ENCODE data around the gene CNIH4. TPM values are rescaled to one million over a fixed set of nuclear protein-coding genes. Genes with fewer than 3 reads are reported as not detected.
"Not testable (repeated sequence)": the region's sequence is repeated elsewhere in the genome, so short reads cannot be mapped to it uniquely, and the experiment has no call there.

The CNIH4 gene
- polyA plus RNA-seq, 1 donor from 2014 or later = 21.5 TPM

DNA sequence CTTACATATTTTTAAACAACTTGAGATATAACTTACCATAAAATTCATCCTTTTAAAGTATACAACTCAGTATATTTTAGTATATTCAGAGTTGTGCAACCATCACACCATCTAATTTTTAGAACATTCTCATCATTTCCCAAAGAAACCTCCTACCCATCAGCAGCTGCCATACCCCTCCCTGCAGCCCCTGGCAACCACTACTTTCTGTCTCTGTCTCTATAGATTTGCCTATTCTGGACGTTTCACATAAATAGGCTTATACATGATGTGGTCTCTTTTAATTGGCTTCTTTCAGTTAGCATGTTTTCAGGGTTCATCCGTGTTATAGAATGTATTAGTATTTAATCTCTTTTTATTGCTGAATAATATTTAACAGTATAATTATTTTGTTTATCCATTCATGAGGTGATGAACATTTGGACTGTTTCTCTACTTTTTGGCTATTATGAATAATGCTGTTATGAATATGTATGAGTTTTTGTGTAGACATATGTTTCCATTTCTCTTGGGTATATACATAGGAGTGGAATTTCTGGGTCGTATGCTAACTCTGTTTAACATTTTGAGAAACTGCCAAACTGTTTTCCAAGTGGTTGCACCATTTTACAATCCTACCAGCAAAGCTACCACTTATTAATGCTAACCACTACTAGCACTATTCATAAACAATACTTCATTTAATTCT is 48.4 kb downstream of the CNIH4 start:
- Mint-ChIP-seq H3K4me3 (no peak overlapping the region), H3K4me1 (peaks cover 7 to 8% (median 7%) of the 10 kb centered on the region in 3 donors), H3K27me3 (no peaks in the 10 kb centered on the region), H3K27ac (peak overlapping the region in 1 of 3 donors; percentile 14), H3K36me3 (no peaks in the 10 kb centered on the region), H3K9me3 (no peaks in the 10 kb centered on the region)

DNA sequence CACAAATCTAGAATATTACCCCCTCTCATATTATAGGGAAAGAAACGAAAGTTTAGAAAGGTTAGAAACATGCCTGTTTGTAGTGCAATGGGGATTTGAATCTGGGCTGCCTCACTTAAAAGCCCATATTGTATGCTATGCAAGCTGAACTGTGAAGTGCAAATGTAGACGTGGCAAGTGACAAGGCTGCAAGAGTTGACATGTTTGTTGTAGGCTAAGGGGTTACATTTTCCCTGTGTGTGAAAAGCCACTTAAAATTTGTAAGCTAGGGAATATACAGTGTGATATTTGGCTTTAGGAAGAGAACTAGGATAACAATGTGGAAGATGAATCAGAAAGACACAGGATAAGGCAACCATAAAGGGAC is 48.9 kb downstream of the CNIH4 start:
- Mint-ChIP-seq H3K9me3 (no peaks in the 10 kb centered on the region), H3K27ac (no peak overlapping the region), H3K27me3 (no peaks in the 10 kb centered on the region), H3K36me3 (no peaks in the 10 kb centered on the region), H3K4me3 (no peak overlapping the region), H3K4me1 (peaks cover 7 to 8% (median 7%) of the 10 kb centered on the region in 3 donors)

DNA sequence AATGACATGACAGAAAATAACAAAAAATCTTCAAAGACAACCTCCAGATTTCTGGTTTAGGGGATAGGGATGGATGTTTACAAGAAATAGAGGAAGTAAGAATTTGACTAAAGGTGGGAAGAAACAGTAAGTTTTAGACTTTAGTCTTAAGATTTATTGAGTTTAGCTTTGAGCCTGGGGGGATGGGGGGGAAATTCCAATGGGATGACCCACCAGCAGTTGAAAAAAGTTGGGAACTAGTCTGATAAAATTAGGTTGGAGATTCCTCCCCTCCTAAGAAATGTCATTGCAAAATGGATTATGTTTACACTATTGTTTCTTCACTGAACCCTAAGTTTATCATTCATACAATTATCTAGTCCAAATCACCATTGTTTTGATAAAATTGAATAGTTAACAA is 49.5 kb downstream of the CNIH4 start:
- Mint-ChIP-seq H3K27me3 (no peaks in the 10 kb centered on the region), H3K4me1 (peaks cover 7 to 8% (median 7%) of the 10 kb centered on the region in 3 donors), H3K27ac (peak overlapping the region in 2 of 3 donors; percentile 22 to 60), H3K4me3 (no peak overlapping the region), H3K36me3 (no peaks in the 10 kb centered on the region), H3K9me3 (no peaks in the 10 kb centered on the region)

DNA sequence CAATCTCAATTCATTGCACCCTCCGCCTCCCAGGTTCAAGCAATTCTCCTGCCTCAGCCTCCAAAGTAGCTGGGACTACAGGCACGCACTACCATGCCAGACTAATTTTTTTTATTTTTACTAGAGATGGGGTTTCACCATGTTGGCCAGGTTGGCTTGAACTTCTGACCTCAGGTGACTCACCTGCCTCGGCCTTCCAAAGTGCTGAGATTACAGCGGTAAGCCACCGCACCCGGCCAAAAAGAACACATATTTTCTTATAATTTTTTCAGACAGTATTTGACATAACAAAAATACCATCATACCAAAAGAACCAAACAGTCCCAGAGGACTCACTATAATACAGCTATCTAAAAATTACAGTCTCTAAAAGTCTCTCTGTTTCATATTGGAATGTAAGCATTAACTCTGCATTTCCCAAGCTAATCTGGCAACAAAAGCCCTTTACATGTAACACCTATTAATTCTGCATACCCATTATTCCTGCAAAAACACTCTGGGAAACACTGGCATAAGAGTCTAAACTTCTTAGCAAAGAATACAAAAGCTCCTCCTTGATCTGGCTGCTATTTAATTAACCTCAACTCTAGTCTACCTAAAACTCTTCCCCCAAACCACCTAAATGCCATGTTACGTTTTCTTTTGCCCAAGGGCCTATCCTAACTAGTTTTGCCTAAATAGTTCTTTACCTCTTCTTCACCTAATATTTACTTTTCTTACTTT is 51.1 kb downstream of the CNIH4 start:
- Mint-ChIP-seq H3K27ac (peak overlapping the region in 1 of 3 donors; percentile 9), H3K4me1 (peaks cover 7 to 8% (median 7%) of the 10 kb centered on the region in 3 donors), H3K36me3 (no peaks in the 10 kb centered on the region), H3K27me3 (no peaks in the 10 kb centered on the region), H3K4me3 (no peak overlapping the region), H3K9me3 (no peaks in the 10 kb centered on the region)

DNA sequence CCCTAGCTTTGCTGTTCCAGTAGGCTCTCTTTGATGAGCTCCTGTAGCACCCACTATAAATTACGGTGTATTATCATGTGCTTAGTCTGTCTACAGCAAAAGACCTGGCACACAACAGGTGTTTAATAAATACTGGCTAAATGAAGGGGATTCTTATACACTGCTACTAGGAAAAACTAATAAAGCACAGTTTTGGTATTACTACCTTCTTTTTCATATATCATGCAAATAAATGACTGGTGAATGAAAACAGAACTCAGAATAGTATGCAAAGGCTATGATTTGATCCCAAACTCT is 51.6 kb downstream of the CNIH4 start:
- Mint-ChIP-seq H3K27me3 (no peaks in the 10 kb centered on the region), H3K4me3 (no peak overlapping the region), H3K36me3 (no peaks in the 10 kb centered on the region), H3K9me3 (no peaks in the 10 kb centered on the region), H3K27ac (peak overlapping the region in 1 of 3 donors; percentile 9), H3K4me1 (peaks cover 7 to 8% (median 7%) of the 10 kb centered on the region in 3 donors)

DNA sequence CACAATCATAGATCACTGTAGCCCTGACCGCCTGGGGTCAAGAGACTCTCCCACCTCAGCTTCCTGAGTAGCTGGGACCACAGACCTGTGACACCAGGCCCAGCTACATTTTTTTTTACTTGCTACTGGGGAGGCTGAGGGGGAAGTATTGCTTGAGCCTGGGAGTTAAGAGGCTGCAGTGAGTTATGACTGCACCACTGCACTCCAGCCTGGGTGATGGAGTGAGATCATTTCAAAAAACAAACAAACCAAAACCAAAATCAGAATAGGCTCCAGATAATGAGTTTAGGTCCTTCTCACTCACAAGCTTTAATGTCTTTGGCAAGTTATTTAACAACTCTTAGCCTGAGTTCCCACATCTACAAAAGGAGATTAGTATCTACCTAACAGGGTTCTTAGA is 55.1 kb downstream of the CNIH4 start:
- peaks cover 0 to 5% (median 4%) of the 10 kb centered on the region in 3 donors for H3K4me1 Mint-ChIP-seq
- H3K27ac Mint-ChIP-seq = no peak overlapping the region
- H3K4me3 Mint-ChIP-seq = no peak overlapping the region
- H3K36me3 Mint-ChIP-seq = peaks cover 4% of the 10 kb centered on the region
- H3K9me3 Mint-ChIP-seq = no peaks in the 10 kb centered on the region
- no peaks in the 10 kb centered on the region for H3K27me3 Mint-ChIP-seq

DNA sequence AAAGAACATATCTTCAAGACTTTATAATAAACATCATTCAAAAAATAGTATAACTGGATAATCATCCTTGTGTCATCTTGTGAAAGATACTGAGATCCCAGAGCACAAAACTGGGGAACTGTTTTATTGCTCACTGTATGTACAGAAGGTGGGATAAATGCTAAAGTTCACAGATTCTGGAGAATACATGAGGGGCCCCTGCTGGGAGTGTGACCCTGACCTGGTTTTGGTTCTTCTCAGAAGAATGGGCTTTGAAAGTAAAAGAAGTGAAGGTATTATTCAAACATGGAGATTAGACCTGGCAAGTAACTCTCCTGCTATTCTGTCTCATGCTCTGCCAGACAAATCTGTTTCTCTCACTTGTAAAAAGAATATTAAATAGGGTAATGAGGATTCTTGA is 63.4 kb downstream of the CNIH4 start:
- Mint-ChIP-seq H3K27ac (peak overlapping the region in 1 of 3 donors; percentile 50), H3K36me3 (peaks cover 7% of the 10 kb centered on the region), H3K9me3 (no peaks in the 10 kb centered on the region), H3K4me3 (no peak overlapping the region), H3K4me1 (peaks cover 2 to 5% (median 4%) of the 10 kb centered on the region in 3 donors), H3K27me3 (no peaks in the 10 kb centered on the region)

DNA sequence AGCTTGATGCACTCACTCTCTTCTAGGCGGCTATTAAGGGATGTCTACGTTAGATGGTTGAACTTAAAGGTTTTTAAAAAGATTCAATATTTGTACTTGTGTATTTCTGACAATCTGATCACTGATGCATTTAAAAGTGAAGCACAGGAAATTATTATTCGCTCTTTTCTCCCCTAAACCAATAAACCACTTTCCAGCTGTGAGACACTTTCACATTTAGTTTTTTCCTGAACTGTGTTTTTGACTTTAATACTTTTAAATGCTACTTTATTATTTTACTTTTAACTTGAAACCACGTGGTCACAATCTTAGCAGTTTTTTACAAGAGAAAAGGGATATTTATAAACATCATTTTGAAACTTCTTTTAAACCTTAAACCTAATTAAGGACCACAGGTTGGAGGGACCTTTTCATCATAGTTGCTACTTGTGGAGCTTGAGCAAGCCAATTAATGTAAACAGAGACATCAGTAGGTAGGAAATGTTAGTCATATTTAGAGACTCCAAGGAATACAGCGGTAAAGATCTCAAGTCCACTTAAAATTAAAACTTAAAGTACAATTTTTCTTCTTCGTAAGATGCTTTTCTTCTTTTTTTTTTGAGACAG is 68.7 kb downstream of the CNIH4 start:
- Mint-ChIP-seq H3K27me3 (no peaks in the 10 kb centered on the region), H3K36me3 (peaks cover 1% of the 10 kb centered on the region), H3K27ac (peak overlapping the region in 1 of 3 donors; percentile 31), H3K9me3 (no peaks in the 10 kb centered on the region), H3K4me3 (no peak overlapping the region), H3K4me1 (peaks cover 13 to 19% (median 19%) of the 10 kb centered on the region in 3 donors)

DNA sequence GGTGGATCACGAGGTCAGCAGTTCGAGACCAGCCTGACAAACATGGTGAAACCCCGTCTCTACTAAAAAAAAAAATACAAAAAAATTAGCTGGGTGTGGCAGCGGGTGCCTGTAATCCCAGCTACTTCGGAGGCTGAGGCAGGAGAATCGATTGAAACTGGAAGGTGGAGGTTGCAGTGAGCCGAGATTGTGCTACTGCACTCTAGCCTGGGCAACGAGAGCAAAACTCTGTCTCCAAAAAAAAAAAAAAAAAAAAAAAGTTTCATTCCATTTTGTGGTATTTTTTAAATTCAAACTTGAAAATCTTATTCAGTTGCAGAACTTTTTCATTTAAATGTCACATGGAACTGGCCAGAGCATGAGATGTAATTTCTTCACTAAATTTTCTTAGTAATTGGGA is 70.2 kb downstream of the CNIH4 start:
- not testable (repeated sequence) for H3K27ac Mint-ChIP-seq, H3K9me3 Mint-ChIP-seq, H3K4me3 Mint-ChIP-seq, H3K27me3 Mint-ChIP-seq, H3K36me3 Mint-ChIP-seq
- H3K4me1 Mint-ChIP-seq = peaks cover 21 to 29% (median 28%) of the 10 kb centered on the region in 3 donors

DNA sequence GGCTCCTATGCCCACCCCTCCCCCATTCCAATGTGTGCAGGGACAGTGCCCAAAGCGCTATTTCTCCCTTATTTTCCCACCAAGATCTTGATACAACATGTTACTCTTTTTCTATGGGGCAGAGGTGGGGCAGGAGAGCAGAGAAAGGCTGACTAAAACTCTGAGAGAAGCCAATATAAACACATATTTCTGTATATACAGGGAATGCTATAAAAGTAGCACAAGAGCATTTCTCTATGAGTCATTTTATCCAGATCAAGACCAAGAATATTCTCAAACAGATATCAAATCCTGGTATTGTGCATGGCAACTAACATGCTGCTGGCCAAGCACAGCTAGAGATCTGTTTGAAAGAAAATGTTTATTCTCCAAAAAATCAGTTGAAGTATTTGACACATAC is 70.7 kb downstream of the CNIH4 start:
- peaks cover 24 to 34% (median 33%) of the 10 kb centered on the region in 3 donors for H3K4me1 Mint-ChIP-seq
- peak overlapping the region in 1 of 4 donors; percentile 18 for H3K4me3 Mint-ChIP-seq
- no peaks in the 10 kb centered on the region for H3K9me3 Mint-ChIP-seq
- H3K27ac Mint-ChIP-seq = peak overlapping the region in 1 of 3 donors; percentile 51
- no peaks in the 10 kb centered on the region for H3K27me3 Mint-ChIP-seq
- H3K36me3 Mint-ChIP-seq = peaks cover 1% of the 10 kb centered on the region

DNA sequence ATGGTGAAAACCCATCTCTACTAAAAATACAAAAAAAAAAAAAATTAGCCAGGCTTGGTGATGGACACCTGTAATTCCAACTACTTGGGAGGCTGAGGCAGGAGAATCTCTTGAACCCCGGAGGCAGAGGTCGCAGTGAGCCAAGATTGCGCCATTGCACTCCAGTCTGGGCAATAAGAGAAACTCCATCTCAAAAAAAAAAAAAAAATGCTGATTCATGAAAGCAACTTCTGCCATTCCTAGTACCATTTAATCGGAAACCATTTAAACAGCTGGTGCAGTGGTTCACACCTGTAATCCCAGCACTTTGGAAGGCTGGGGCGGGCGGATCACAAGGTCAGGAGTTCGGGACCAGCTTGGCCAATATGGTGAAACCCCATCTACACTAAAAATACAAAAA is 72.0 kb downstream of the CNIH4 start:
- Mint-ChIP-seq H3K27ac (peak overlapping the region; percentile 37 to 69 (median 46)), H3K4me1 (peaks cover 32 to 45% (median 43%) of the 10 kb centered on the region in 3 donors)
- H3K27me3 Mint-ChIP-seq, H3K36me3 Mint-ChIP-seq, H3K9me3 Mint-ChIP-seq, H3K4me3 Mint-ChIP-seq: not testable (repeated sequence)

Other genes starting within 250 kb of the CNIH4 start
- 20.4 TPM for gene FBXO28, start 242.8 kb upstream of the CNIH4 start, polyA plus RNA-seq
- gene DEGS1, start 173.6 kb upstream of the CNIH4 start, polyA plus RNA-seq = 114 TPM
- gene NVL, start 26.7 kb upstream of the CNIH4 start, polyA plus RNA-seq = 21.4 TPM
- gene WDR26, start 77.9 kb downstream of the CNIH4 start, polyA plus RNA-seq = 4.0 TPM

All from IgD-negative memory B cell (primary cell).